GM21576 (cell line): ENCODE data around the gene ASH1L.
A peak's percentile ranks its signal among the peaks of the same experiment; 100 is the strongest.
"Not testable (repeated sequence)": the region's sequence is repeated elsewhere in the genome, so short reads cannot be mapped to it uniquely, and the experiment has no call there.

Experiments
- ATAC-seq: cut with Tn5 transposase; IDR thresholded peaks from one replicate; pipeline ENCODE4 v1.9.1; 2021; ENCODE audit warnings: mild to moderate bottlenecking, moderate library complexity; ENCODE audit not compliant: unreplicated experiment

The ASH1L gene

DNA sequence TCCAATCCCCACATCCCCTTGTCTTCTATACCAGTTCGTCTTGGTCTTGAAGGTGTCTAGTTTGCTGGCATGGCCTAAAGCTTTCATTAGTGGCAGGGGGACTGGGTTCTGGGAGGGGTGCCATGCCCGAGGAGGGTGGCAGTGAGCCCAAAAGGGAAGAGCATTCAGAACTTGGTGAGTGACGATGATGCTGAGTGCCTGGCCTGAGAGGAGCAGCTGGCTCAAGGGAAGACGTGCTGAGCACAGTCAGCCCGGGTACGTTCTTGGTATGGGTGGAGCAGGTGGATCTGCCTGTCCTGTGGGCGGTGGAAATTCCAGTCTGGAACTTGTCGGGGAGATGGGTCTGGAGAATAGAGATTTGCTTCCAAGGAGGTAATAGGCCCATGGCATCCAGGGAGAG is 249.3 kb downstream of the ASH1L start:
- ATAC-seq = no peak

GRCh38 chr1:155309423-155310021 is 253.1 kb downstream of the ASH1L start:
- no peak for ATAC-seq

GRCh38 chr1:155308493-155309422 is 253.8 kb downstream of the ASH1L start, which contains the start of gene FDPS:
FDPS (plus strand) TSS chr1:155308866; CDS start chr1:155309790, 924 bp downstream.
- peak; percentile 96 for ATAC-seq

- ATAC-seq = no peak
Measured at GRCh38 chr1:155307247-155307740, 255.3 kb downstream of the ASH1L start.

GRCh38 chr1:155305881-155306391 is 256.7 kb downstream of the ASH1L start:
- no peak for ATAC-seq

- ATAC-seq = no peak
Measured at GRCh38 chr1:155304558-155305063, 258.0 kb downstream of the ASH1L start.

GRCh38 chr1:155301342-155301841 is 261.2 kb downstream of the ASH1L start, which contains the start of gene PKLR:
PKLR (minus strand) TSS chr1:155301438; CDS start chr1:155301395, 43 bp downstream.
- ATAC-seq = no peak

GRCh38 chr1:155300553-155301329 is 261.9 kb downstream of the ASH1L start:
- no peak for ATAC-seq

DNA sequence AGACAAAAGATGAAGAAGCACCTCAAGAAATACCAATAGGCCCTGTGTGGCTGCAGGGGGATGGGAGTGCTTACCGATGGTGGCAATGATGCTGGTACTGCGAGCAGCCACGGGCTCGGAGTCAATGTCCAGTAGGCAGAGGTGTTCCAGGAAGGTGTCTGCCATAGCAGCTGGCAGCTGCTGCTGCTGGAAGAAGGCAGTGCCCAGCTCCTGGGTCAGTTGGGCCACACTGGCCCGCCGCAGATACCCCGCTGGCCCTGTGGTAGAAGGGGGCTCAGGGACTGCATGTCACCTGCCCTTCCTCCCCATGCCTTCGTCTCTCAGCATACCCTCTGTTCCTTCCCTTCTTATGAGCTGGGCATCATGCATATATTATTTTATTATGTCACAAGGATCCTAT is 262.6 kb downstream of the ASH1L start:
- no peak for ATAC-seq

DNA sequence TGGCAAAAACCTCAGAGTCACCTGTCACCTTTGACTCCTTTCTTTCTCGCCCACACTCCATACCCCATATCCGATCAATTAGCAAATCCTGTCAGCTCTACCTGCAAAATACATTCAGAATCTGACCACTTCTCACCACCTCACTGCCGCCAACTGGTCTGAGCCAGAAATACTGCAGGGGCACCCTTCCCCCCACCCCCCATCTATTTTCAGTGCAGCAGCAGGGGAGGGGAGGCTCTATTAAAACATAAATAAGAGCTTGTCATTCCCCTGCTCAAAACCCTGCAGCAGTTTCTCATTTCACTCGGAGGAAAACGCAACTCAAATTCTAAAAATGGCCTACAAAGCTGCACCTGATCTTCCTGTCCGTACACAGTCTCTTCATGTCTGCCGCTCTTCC is 265.2 kb downstream of the ASH1L start:
- no peak for ATAC-seq

GRCh38 chr1:155296661-155297060 is 265.9 kb downstream of the ASH1L start:
- ATAC-seq = no peak

GRCh38 chr1:155295942-155296267 is 266.7 kb downstream of the ASH1L start:
- ATAC-seq = no peak

DNA sequence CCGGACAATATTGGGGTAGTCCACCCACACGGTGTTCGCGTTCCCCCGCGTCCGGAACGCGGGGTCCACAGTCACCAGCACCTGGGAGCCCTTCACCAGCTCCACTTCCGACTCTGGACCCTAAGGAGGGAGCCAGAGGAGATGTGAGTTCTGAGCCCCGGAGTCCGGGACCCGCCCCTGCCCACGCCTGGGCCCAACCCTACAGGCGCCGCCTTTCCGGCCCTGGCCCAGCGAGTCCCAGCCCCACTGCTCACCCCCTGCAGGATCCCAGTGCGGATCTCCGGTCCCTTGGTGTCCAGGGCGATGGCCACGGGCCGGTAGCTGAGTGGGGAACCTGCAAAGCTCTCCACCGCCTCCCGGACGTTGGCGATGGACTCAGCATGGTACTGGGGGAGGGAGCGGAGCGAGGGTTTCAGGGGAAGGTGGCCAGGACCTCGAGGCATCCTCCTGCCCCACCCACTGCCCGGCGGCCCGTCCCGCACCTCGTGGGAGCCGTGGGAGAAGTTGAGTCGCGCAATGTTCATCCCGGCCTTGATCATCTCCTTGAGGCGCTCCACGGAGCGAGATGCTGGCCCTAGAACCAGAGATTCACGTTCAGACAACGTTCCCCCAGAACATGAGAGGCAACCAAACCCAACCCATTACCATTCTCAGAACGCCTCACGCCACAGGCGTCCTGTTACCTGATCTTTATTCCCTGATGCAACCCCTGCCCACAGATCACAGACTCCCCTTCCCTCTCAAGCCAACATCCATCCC is 267.2 kb downstream of the ASH1L start:
- ATAC-seq = no peak

DNA sequence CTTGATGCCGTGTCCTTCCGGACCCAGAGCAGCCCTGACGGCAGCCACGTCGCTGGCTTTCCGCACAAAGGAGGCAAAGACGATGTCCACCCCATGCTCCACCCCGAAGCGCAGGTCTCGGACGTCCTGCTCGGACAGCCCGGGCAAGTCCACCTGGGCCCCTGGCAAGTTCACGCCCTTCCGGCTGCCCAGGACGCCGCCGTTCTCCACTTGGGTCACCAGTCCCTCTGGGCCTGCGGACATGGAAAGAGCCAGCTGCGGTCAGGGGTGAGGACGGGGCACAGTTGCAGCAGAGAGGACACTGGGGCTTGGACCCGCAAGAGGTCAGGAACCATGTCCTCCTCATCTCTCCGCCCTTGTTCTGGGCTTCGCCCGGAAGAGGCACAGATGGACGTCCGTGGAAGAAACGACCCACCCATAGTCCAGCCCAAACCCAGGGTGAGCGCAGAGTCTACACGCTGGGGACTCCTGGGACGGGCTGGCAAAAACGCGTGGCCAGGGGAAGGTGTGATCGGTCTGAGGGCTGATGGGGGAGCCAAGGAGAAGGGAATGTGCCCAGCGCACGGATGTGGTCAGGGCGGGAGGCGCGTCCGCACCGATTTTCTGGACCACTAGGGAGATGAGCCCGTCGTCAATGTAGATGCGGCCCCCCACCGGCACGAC is 268.0 kb downstream of the ASH1L start:
- ATAC-seq = no peak

DNA sequence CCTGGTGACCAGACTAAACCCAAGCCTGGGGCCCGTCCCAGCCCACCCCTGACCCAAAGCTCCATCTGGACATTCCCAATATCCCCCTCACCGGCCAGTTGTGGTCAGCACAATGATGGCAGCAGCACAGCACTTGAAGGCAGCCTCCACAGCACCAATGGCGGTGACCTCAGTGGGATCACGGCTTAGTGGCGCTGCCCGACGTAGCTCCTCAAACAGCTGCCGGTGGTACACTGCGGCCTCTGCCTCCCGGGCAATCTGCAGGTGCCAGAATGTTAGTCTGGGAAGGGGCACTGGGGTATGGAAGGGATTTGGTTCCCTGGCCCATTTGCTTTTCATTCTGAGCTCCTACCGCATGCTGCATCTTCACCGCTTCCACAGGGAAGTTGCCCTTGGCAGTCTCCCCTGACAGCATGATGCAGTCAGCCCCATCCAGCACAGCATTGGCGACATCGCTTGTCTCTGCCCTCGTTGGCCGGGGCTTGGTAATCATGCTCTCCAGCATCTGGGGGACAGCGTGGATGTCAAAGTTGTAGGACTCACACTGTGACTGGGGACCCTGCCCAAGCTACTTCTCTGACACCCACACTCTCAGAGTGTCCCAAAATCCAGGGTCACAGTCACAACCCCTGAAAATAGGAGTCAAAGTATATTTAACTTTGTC is 269.4 kb downstream of the ASH1L start:
- no peak for ATAC-seq

GRCh38 chr1:155291006-155291405 is 271.6 kb downstream of the ASH1L start:
- not testable (repeated sequence) for ATAC-seq

DNA sequence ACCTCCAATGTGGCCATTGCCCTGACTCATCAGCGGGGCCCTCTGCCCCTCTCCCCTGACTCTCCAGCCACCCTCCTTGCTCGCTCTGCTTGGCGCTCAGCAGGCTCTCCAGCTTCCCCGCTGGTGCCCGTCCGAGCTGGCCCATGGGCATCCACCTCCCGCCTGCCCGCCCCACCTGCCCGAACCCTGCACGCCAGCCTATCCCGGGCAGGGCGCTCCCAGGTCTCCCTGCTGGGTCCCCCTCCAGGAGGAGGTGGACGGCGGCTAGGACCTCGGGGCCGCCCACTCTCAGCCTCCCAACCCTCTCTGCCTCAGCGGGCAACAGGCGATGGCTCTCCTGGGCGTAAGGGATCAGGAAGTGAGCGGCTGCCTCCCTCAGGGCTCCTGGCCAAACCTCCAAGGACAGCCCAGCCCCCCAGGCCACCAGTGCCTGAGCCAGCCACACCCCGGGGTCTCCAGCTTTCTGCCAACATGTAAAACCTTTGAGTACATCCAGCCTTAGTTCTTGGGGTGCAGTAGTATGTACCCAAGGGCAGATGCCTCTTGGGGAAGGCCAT is 274.5 kb downstream of the ASH1L start:
- no peak for ATAC-seq

GRCh38 chr1:155286544-155286943 is 276.1 kb downstream of the ASH1L start:
- no peak for ATAC-seq
